ENCODE data around the gene SLC12A5.
"Not testable (repeated sequence)": the region's sequence is repeated elsewhere in the genome, so short reads cannot be mapped to it uniquely, and the experiment has no call there.

Gene SLC12A5

DNA sequence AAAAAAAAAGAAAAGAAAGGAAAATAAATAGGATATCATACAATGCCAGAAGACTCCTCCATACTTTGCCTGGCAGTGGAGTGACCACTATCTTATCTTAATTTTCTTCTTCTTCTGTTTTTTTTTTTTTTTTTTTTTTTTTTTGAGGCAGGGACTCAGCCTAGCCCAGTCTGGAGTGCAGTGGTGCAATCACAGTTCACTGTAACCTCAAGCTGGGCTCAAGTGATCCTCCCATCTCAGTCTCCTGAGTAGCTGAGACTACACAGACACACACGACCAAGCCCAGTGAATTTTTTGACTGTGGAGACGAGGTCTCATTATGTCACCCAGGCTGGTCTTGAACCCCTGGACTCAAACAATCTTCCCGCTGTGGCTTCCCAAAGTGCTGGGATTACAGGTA is 37.4 kb upstream of the SLC12A5 start:
- H3K4me3 ChIP-seq (ENCODE audit: low read depth, low read length) = no peak overlapping the region
- H3K4me1 ChIP-seq = no peaks in the 10 kb centered on the region
- no peaks in the 10 kb centered on the region for H3K36me3 ChIP-seq
- no peak for DNase-seq
- no peaks in the 10 kb centered on the region for H3K9me3 ChIP-seq
- H3K27me3 ChIP-seq = no peaks in the 10 kb centered on the region
- TF ChIP-seq, protein P1, sequence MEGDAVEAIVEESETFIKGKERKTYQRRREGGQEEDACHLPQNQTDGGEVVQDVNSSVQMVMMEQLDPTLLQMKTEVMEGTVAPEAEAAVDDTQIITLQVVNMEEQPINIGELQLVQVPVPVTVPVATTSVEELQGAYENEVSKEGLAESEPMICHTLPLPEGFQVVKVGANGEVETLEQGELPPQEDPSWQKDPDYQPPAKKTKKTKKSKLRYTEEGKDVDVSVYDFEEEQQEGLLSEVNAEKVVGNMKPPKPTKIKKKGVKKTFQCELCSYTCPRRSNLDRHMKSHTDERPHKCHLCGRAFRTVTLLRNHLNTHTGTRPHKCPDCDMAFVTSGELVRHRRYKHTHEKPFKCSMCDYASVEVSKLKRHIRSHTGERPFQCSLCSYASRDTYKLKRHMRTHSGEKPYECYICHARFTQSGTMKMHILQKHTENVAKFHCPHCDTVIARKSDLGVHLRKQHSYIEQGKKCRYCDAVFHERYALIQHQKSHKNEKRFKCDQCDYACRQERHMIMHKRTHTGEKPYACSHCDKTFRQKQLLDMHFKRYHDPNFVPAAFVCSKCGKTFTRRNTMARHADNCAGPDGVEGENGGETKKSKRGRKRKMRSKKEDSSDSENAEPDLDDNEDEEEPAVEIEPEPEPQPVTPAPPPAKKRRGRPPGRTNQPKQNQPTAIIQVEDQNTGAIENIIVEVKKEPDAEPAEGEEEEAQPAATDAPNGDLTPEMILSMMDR (IDR thresholded peaks at IDR 0.05; ENCODE audit: low read depth, low read length) = no peak

DNA sequence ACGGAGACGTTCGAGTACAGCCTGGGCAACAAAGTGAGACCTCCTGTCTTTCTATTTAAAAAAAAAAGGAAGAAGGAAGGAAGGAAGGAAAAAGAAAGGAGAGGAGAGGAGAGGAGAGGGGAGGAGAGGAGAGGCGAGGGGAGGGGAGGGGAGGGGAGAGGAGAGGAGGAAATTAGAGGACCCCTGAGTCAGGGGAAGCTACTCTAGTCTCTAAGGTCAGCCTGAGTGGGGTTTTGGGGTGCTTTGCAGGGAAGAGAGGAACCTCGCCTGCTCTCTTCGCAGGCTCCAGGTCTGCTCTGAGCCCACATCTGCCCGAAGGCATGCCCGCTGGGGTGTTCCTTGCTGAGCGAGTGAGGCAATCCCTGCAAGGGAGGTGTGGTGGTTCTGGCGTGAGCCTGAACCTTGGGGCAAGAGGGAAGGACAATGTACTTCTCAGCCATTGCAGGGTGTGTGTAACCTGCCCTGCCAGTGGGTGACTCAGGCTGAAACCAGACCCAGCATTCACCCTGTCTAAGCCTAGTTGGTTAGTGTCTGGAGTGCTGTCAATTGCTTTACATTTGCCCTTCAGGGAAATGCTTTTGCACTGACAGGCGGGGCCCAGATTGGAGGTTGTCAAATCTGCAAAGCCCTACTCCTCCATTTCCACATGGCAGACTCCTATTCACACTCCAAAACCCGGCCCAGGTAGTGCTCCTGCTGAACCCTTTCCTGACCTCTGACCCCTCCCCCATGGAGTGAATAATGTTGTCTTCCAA is 35.6 kb upstream of the SLC12A5 start:
- Histone ChIP-seq H3K4me3 (ENCODE audit: low read depth, low read length) (no peak overlapping the region), H3K36me3 (no peaks in the 10 kb centered on the region), H3K27me3 (no peaks in the 10 kb centered on the region), H3K9me3 (no peaks in the 10 kb centered on the region), H3K4me1 (no peaks in the 10 kb centered on the region)
- DNase-seq = peak; percentile 41
- TF ChIP-seq, protein P1 (IDR thresholded peaks at IDR 0.05; ENCODE audit: low read depth, low read length) = no peak

DNA sequence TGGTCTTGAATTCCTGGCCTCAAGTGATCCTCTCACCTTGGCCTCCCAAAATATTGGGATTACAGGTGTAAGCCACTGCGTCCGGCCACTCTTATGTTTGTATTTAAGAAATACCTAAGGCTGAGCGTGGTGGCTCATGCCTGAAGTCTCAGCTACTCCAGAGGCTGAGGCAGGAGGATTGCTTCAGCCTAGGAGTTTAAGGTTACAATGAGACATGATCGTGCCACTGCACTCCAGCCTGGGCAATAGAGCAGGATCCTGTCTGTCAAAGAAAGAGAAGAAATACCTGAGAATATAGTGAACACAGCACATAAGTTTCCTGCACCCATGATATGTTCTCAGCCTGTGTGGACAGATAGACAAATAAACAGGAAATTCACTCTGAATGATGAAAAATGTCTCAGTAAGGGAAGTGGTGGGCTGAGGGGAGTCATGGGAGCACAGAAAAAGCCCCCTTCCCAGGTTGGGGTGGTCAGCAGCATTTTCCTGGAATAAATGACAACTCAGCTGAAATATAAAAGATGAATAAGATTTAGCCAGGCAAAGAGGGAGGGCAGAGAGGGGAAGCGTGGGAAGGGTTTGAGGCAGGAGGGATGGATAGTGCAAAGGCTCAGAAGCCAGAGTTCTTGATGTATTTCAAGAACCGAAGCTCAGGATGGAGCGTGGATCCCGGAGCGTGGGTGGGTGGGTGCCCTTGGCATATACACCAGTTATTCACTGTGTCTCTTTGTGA is 34.1 kb upstream of the SLC12A5 start:
- DNase-seq = no peak
- Histone ChIP-seq H3K9me3 (no peaks in the 10 kb centered on the region), H3K4me3 (ENCODE audit: low read depth, low read length) (no peak overlapping the region), H3K36me3 (no peaks in the 10 kb centered on the region), H3K4me1 (no peaks in the 10 kb centered on the region), H3K27me3 (no peaks in the 10 kb centered on the region)
- TF ChIP-seq, protein P1 (IDR thresholded peaks at IDR 0.05; ENCODE audit: low read depth, low read length) = no peak

DNA sequence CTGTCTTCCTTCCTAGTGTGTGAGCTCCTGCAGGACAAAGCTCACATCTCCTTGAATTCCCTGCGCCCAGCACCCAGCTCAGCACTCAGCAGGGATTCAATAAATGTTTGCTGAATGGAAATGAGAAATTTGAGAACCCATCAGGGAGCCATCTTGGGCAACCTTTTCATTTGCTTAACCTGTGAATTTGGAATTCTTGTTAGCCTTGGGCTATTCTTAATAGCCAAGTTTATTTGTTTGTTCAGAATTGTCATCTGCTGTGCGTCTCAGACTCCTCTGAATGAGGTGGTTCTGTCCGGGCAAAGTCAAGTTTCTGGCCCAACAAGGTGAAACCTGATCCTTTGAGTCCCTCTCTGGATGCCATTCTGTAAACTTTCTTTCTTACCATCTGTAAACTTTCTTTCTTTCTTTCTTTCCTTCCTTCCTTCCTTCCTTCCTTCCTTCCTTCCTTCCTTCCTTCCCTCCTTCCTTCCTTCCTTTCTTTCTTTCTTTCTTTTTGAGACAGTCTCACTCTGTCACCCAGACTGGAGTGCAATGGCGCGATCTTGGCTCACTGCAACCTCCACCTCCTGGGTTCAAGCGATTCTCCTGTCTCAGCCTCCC is 33.4 kb upstream of the SLC12A5 start:
- H3K9me3 ChIP-seq; DNase-seq; H3K4me1 ChIP-seq; H3K4me3 ChIP-seq (ENCODE audit: low read depth, low read length); H3K27me3 ChIP-seq; H3K36me3 ChIP-seq: not testable (repeated sequence)

DNA sequence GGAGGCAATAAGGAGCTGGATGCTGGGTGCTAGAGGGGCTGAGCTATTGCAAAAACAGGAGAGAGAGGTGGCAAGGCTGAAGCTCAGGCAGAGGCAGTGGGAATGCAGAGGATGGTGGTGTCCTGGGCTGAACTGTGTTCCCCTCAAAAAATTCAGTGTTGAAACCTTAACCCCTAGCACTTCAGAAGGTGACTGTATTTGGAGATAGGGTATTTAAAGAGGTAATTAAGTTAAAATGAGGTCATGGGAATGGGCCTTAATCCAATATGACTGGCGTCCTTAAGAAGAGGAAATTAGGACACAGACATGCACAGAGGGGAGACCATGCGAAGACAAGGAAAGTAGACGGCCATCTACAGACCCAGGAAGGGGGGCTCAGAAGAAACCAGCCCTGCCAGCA is 31.8 kb upstream of the SLC12A5 start:
- Histone ChIP-seq H3K4me1 (no peaks in the 10 kb centered on the region), H3K9me3 (no peaks in the 10 kb centered on the region), H3K4me3 (ENCODE audit: low read depth, low read length) (no peak overlapping the region), H3K36me3 (no peaks in the 10 kb centered on the region), H3K27me3 (no peaks in the 10 kb centered on the region)
- TF ChIP-seq, protein P1 (IDR thresholded peaks at IDR 0.05; ENCODE audit: low read depth, low read length) = no peak
- DNase-seq = no peak

DNA sequence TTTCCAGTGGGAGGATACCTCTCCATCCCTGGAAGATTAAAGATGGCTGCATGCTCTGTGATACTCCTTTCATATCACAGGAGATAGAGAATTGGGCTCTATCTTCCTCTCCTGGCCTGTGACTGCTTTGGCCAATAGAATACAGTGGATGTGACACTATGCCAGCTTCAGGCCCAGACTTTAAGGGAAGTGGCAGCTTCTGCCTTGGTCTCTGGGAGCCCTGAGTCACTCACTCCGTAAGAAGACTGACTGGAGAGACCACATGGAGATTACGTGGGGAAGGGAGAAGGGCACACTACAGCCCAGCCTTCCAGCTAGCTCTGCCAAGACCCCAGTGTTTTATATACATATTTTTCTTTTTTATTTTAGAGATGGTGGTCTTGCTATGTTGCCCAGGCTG is 30.7 kb upstream of the SLC12A5 start:
- Histone ChIP-seq H3K9me3 (no peaks in the 10 kb centered on the region), H3K4me3 (ENCODE audit: low read depth, low read length) (no peak overlapping the region), H3K4me1 (no peaks in the 10 kb centered on the region), H3K36me3 (no peaks in the 10 kb centered on the region), H3K27me3 (no peaks in the 10 kb centered on the region)
- TF ChIP-seq, protein P1 (IDR thresholded peaks at IDR 0.05; ENCODE audit: low read depth, low read length) = no peak
- no peak for DNase-seq
